Neuronal stem cell (in vitro differentiated cells): Measurements from ENCODE around the gene CDK5.

Experiments
- DNase-seq: peaks from one replicate; pipeline ENCODE4 v3.0.0-alpha.2; 2013; ENCODE audit warnings: low spot score
- H2AFZ ChIP-seq: one replicate; pipeline ENCODE4 v1.6.1; 2013; ENCODE audit warnings: mild to moderate bottlenecking, low read length, inconsistent platforms
- H2AK5ac ChIP-seq: 2 replicates; pipeline ENCODE4 v1.6.1; 2013; ENCODE audit warnings: low read depth, mild to moderate bottlenecking, inconsistent platforms, low read length, moderate library complexity, mixed read lengths
- H2BK120ac ChIP-seq: 2 replicates; pipeline ENCODE4 v1.6.1; 2013; ENCODE audit warnings: low read depth, mild to moderate bottlenecking, inconsistent platforms, low read length, moderate library complexity, mixed read lengths
- H2BK12ac ChIP-seq: one replicate; pipeline ENCODE4 v1.6.1; 2013; ENCODE audit warnings: low read length, inconsistent platforms
- H2BK15ac ChIP-seq: 2 replicates; pipeline ENCODE4 v1.6.1; 2013; ENCODE audit warnings: mild to moderate bottlenecking, low read length, inconsistent platforms, mixed read lengths
- H2BK5ac ChIP-seq: one replicate; pipeline ENCODE4 v1.6.1; 2013; ENCODE audit warnings: inconsistent platforms, mild to moderate bottlenecking, low read length, moderate library complexity
- H3K14ac ChIP-seq: one replicate; pipeline ENCODE4 v1.6.1; 2013; ENCODE audit warnings: low read length, inconsistent platforms
- H3K18ac ChIP-seq: 2 replicates; pipeline ENCODE4 v1.6.1; 2013; ENCODE audit warnings: low read length, inconsistent platforms
- H3K23ac ChIP-seq: 2 replicates; pipeline ENCODE4 v1.6.1; 2013; ENCODE audit warnings: low read depth, mild to moderate bottlenecking, mixed read lengths, low read length, inconsistent platforms; ENCODE audit not compliant: poor library complexity
- H3K27ac ChIP-seq: replicated peaks from 3 replicates; pipeline ENCODE4 v1.5.1; 2013; ENCODE audit warnings: low read length, inconsistent platforms
- H3K27me3 ChIP-seq, 3 experiments: 2 replicates each; pipeline ENCODE4 v1.6.1; 2013; ENCODE audit warnings: low read length in 3 of 3, mild to moderate bottlenecking in 2 of 3, inconsistent platforms in 1 of 3, low read depth in 1 of 3, mixed read lengths in 1 of 3, moderate library complexity in 1 of 3; ENCODE audit not compliant: control insufficient read depth in 3 of 3, insufficient read depth in 3 of 3
- H3K36me3 ChIP-seq, 2 donors: replicated peaks in 1 of 2; 2 replicates each; pipeline ENCODE4 v1.6.1; 2013; ENCODE audit warnings: low read length in 2 of 2; ENCODE audit not compliant: control insufficient read depth in 2 of 2, insufficient read depth in 2 of 2
- H3K4ac ChIP-seq: 2 replicates; pipeline ENCODE4 v1.6.1; 2013; ENCODE audit warnings: inconsistent platforms, mild to moderate bottlenecking, low read length, moderate library complexity
- H3K4me1 ChIP-seq, 2 donors: 1 replicate in 1 of 2; 2 replicates in 1 of 2; pipeline ENCODE4 v1.6.1; 2013; ENCODE audit warnings: low read length in 2 of 2, low read depth in 1 of 2; ENCODE audit not compliant: control insufficient read depth in 2 of 2, insufficient read depth in 1 of 2
- H3K4me2 ChIP-seq: one replicate; pipeline ENCODE4 v1.6.1; 2013; ENCODE audit warnings: mild to moderate bottlenecking, low read length, inconsistent platforms; ENCODE audit not compliant: insufficient read depth, poor library complexity, severe bottlenecking
- H3K4me3 ChIP-seq, 2 donors: 2 replicates each; pipeline ENCODE4 v1.5.1; 2013; ENCODE audit warnings: low read length in 2 of 2, mild to moderate bottlenecking in 2 of 2, inconsistent platforms in 1 of 2, moderate library complexity in 1 of 2
- H3K79me1 ChIP-seq: one replicate; pipeline ENCODE4 v1.6.1; 2013; ENCODE audit warnings: low read depth, mild to moderate bottlenecking, inconsistent platforms, low read length, moderate library complexity
- H3K9ac ChIP-seq: one replicate; pipeline ENCODE4 v1.6.1; 2013; ENCODE audit warnings: mild to moderate bottlenecking, low read depth, low read length, inconsistent platforms; ENCODE audit not compliant: poor library complexity
- H3K9me3 ChIP-seq, 2 donors: replicated peaks in 1 of 2; 2 replicates each; pipeline versions ENCODE3 to v1.6.1; 2013; ENCODE audit warnings: low read length in 2 of 2, mild to moderate bottlenecking in 2 of 2, inconsistent platforms in 1 of 2, low read depth in 1 of 2, mixed read lengths in 1 of 2, moderate library complexity in 1 of 2; ENCODE audit not compliant: control insufficient read depth in 2 of 2, insufficient read depth in 1 of 2
- H4K8ac ChIP-seq: one replicate; pipeline ENCODE4 v1.6.1; 2013; ENCODE audit warnings: low read depth, mild to moderate bottlenecking, inconsistent platforms, low read length, moderate library complexity
- H4K91ac ChIP-seq: one replicate; pipeline ENCODE4 v1.6.1; 2013; ENCODE audit warnings: low read length, low read depth, mild to moderate bottlenecking, inconsistent platforms; ENCODE audit not compliant: poor library complexity
- WGBS, 2 donors: extraction: QIAGEN DNeasy Blood & Tissue Kit; methylation state at CpG; one replicate each; pipeline ENCODE4 v1.1.7; 2013; ENCODE audit warnings: missing lambda C conversion rate in 2 of 2, mixed read lengths in 1 of 2; ENCODE audit not compliant: insufficient read length in 2 of 2, insufficient replicate concordance in 1 of 2; ENCODE audit errors: extremely low coverage in 2 of 2; 5-methylcytosine and 5-hydroxymethylcytosine counted together

Gene CDK5

DNA sequence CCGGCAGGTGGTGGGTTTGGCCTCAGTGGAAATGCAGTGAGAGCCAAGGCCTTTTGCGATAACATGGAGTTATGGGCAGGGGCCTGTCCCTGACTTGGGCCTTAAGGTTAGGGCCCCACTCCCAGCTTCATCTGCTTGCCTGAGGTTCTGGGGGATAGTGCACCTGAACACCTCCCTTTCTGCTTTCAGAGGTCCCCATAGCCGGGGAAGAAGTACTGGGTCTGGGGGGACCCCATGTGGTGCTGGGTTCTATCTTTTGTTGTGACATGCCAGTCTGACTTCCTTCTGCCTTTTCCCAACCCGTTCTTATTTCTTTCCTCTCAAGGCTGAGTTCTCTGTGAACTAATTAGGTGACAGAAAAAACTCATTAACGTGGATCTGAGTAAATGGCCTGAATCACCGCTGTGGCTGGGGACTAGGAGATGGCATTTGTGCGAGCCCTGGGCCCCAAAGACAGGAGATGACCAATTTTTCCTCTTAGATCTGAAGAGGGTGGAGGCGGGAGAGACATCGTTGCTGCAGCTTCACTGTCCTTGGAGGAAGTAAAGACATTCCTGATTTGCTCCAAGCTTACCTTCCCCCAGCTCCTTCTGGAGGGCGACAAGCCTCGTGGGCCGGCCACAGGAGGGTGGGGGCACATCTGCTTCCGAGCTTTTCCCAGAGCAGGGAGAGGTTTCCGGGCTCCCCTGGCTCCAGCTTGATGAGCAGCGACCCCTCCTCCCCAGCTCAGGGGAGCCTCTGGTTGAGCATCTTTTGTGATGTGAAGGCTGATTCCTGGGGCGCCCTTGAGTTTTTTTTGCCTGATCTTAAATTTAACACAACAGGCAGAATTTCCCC lies 30.5 kb upstream of the CDK5 start:
- Histone ChIP-seq H3K27me3 (peaks cover 0 to 6% (median 0%) of the 10 kb centered on the region in 3 experiments), H2BK12ac (no peak overlapping the region), H2BK120ac (no peak overlapping the region), H3K9ac (peak overlapping the region; percentile 87), H3K4me3 (peak overlapping the region; percentile 90 to 95), H3K14ac (no peak overlapping the region), H3K79me1 (peaks cover 14% of the 10 kb centered on the region), H3K4me1 (peaks cover 28 to 30% of the 10 kb centered on the region in 2 donors), H2BK15ac (no peak overlapping the region), H2BK5ac (no peak overlapping the region), H3K36me3 (peaks cover 3 to 35% of the 10 kb centered on the region in 2 donors), H2AFZ (no peak overlapping the region), H2AK5ac (peak overlapping the region; percentile 79), H3K23ac (peak overlapping the region; percentile 95), H3K27ac (no peak overlapping the region), H3K9me3 (no peaks in the 10 kb centered on the region), H3K4ac (no peak overlapping the region), H4K8ac (no peak overlapping the region), H4K91ac (no peak overlapping the region), H3K4me2 (peak overlapping the region; percentile 97), H3K18ac (peak overlapping the region; percentile 88)
- no CpG with 5 or more reads among the region's 16 CpGs for WGBS, 2 donors
- DNase-seq: no peak

DNA sequence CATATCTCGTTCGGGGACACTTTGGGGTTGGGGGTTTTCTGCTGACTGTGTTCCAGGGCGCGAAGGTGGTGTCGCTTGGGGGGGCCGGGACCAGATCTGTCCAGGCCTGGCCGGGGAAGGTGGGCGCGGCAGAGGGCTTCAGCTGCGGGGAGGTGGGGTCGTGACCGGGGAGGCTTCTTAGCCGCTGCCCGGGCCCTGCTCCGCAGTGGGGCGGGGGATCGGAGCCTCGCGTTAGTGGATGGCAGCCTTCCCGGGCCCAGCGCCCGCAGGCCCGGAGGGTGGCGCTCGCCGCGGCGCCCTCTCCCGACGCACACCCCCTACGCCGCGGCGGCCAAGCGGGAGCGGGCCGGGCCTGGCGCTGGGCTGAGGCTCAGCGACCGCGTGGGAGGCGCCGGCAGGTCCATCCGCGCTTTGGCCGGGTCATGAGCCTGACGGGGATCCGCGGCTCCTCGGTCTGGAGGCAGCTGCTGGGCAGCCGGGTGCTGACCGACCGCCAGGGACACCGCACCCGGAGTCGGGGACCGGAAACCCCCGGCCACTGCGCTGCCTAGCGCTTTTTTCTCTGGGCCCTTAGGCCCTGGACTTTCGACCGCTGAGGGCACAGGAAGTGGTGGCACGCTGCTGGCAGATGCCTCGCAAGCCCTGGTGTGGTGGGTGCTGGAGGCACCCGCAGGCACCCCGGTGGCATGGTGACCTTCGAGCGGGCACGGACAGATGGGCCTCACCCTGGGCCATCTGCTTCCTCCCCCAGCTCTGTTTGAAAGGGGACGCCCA lies 29.7 kb upstream of the CDK5 start:
- WGBS, 2 donors: no CpG with 5 or more reads among the region's 70 CpGs
- Histone ChIP-seq H3K36me3 (peaks cover 2 to 29% of the 10 kb centered on the region in 2 donors), H3K79me1 (peaks cover 17% of the 10 kb centered on the region), H3K18ac (peak overlapping the region; percentile 98), H2BK120ac (peak overlapping the region; percentile 26), H2BK5ac (peak overlapping the region; percentile 68), H3K27ac (no peak overlapping the region), H3K27me3 (peaks cover 0 to 6% (median 0%) of the 10 kb centered on the region in 3 experiments), H4K91ac (peak overlapping the region; percentile 38), H3K23ac (peak overlapping the region; percentile 95), H2BK15ac (peak overlapping the region; percentile 34), H3K4me3 (peak overlapping the region; percentile 90 to 95), H4K8ac (no peak overlapping the region), H2BK12ac (no peak overlapping the region), H3K14ac (peak overlapping the region; percentile 50), H3K4me1 (peaks cover 31 to 34% of the 10 kb centered on the region in 2 donors), H3K4me2 (peak overlapping the region; percentile 97), H2AK5ac (peak overlapping the region; percentile 79), H3K9me3 (no peaks in the 10 kb centered on the region), H3K4ac (no peak overlapping the region), H2AFZ (peak overlapping the region; percentile 68), H3K9ac (peak overlapping the region; percentile 97)
- DNase-seq: no peak

GRCh38 chr7:151086802-151087244 lies 29.1 kb upstream of the CDK5 start:
- peaks cover 18% of the 10 kb centered on the region for H3K79me1 ChIP-seq
- H4K8ac ChIP-seq: no peak overlapping the region
- peak overlapping the region; percentile 68 for H2AFZ ChIP-seq
- peak overlapping the region; percentile 50 for H3K14ac ChIP-seq
- peaks cover 0 to 6% (median 0%) of the 10 kb centered on the region in 3 experiments for H3K27me3 ChIP-seq
- peak overlapping the region; percentile 98 for H3K18ac ChIP-seq
- H3K36me3 ChIP-seq: peaks cover 0 to 26% of the 10 kb centered on the region in 2 donors
- H2BK12ac ChIP-seq: no peak overlapping the region
- peak overlapping the region; percentile 68 for H2BK5ac ChIP-seq
- no peaks in the 10 kb centered on the region for H3K9me3 ChIP-seq
- H3K9ac ChIP-seq: peak overlapping the region; percentile 97
- peak overlapping the region; percentile 87 for H3K27ac ChIP-seq
- H3K4me3 ChIP-seq: peak overlapping the region; percentile 90 to 95
- H2BK15ac ChIP-seq: peak overlapping the region; percentile 34
- peaks cover 37% of the 10 kb centered on the region in 2 donors for H3K4me1 ChIP-seq
- H2BK120ac ChIP-seq: peak overlapping the region; percentile 26
- peak overlapping the region; percentile 97 for H3K4me2 ChIP-seq
- H3K4ac ChIP-seq: no peak overlapping the region
- whole genome bisulfite sequencing, 2 donors: no CpG with 5 or more reads among the region's 56 CpGs
- H2AK5ac ChIP-seq: peak overlapping the region; percentile 79
- peak overlapping the region; percentile 95 for H3K23ac ChIP-seq
- H4K91ac ChIP-seq: peak overlapping the region; percentile 38
- DNase-seq: no peak
